ENCODE results near the gene HDLBP. TPM values are rescaled to one million over a fixed set of nuclear protein-coding genes. Genes with fewer than 3 reads are reported as not detected.

HDLBP gene
- total and polyA plus RNA-seq, 8 donors: 273 to 996 (median 749) TPM

DNA sequence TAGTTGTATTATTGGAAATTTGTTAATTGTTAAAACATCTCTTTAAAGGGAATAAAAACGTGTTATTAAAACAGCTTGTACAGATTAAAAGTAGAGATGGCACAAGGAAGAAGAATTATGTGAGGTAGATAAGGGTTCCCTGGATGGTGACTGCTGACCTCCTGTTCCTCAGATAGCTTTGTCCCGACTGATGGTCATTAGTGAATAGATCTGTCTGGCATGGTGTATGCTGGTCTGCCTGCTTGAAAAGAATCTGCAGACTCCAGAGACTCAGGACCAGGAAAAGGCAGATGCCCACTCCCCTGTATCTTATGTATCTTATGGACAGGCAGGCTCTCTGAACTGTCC is 35.0 kb upstream of the HDLBP start:
- Histone ChIP-seq H3K4me1 (peaks cover 15 to 33% (median 32%) of the 10 kb centered on the region in 3 donors), H3K36me3 (peaks cover 8 to 80% (median 40%) of the 10 kb centered on the region in 3 donors), H3K4me3 (no peak overlapping the region), H3K9me3 (no peaks in the 10 kb centered on the region), H3K27me3 (no peaks in the 10 kb centered on the region), H3K27ac (peak overlapping the region in 2 of 4 donors; percentile 50 to 60)
- intact Hi-C loops (cut with DNase I): no loop called here
- ATAC-seq (no peak), DNase-seq (no peak), FAIRE-seq (no peak)
- TF ChIP-seq, protein P1, sequence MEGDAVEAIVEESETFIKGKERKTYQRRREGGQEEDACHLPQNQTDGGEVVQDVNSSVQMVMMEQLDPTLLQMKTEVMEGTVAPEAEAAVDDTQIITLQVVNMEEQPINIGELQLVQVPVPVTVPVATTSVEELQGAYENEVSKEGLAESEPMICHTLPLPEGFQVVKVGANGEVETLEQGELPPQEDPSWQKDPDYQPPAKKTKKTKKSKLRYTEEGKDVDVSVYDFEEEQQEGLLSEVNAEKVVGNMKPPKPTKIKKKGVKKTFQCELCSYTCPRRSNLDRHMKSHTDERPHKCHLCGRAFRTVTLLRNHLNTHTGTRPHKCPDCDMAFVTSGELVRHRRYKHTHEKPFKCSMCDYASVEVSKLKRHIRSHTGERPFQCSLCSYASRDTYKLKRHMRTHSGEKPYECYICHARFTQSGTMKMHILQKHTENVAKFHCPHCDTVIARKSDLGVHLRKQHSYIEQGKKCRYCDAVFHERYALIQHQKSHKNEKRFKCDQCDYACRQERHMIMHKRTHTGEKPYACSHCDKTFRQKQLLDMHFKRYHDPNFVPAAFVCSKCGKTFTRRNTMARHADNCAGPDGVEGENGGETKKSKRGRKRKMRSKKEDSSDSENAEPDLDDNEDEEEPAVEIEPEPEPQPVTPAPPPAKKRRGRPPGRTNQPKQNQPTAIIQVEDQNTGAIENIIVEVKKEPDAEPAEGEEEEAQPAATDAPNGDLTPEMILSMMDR (IDR thresholded peaks at IDR 0.05): no peak
- WGBS, 2 donors: 35 to 44% methylated on average over 2 of the region's 2 CpGs

GRCh38 chr2:241349941-241350340 is 34.5 kb upstream of the HDLBP start:
- WGBS, 2 donors: 91 to 94% methylated on average over 8 of the region's 8 CpGs
- peaks cover 15 to 32% (median 30%) of the 10 kb centered on the region in 3 donors for H3K4me1 ChIP-seq
- no peak for DNase-seq
- TF ChIP-seq, protein P1 (IDR thresholded peaks at IDR 0.05): no peak
- peaks cover 8 to 86% (median 42%) of the 10 kb centered on the region in 3 donors for H3K36me3 ChIP-seq
- H3K4me3 ChIP-seq: no peak overlapping the region
- peak overlapping the region in 1 of 4 donors; percentile 50 for H3K27ac ChIP-seq
- no peak for ATAC-seq
- no peak for FAIRE-seq
- H3K9me3 ChIP-seq: no peaks in the 10 kb centered on the region
- no peaks in the 10 kb centered on the region for H3K27me3 ChIP-seq
- intact Hi-C loops (cut with DNase I): no loop called here

- no peaks in the 10 kb centered on the region for H3K27me3 ChIP-seq
- TF ChIP-seq, protein P1 (IDR thresholded peaks at IDR 0.05): no peak
- peaks cover 19 to 84% (median 64%) of the 10 kb centered on the region in 3 donors for H3K36me3 ChIP-seq
- 85 to 86% methylated on average over 9 of the region's 9 CpGs for WGBS, 2 donors
- no peak for DNase-seq
- no peaks in the 10 kb centered on the region for H3K9me3 ChIP-seq
- H3K4me1 ChIP-seq: peaks cover 0 to 12% (median 5%) of the 10 kb centered on the region in 3 donors
- no peak for FAIRE-seq
- no peak for ATAC-seq
- no peak overlapping the region for H3K4me3 ChIP-seq
- H3K27ac ChIP-seq: no peak overlapping the region
- intact Hi-C loops (cut with DNase I): no loop called here
Observed at GRCh38 chr2:241344925-241345651, 29.6 kb upstream of the HDLBP start.

DNA sequence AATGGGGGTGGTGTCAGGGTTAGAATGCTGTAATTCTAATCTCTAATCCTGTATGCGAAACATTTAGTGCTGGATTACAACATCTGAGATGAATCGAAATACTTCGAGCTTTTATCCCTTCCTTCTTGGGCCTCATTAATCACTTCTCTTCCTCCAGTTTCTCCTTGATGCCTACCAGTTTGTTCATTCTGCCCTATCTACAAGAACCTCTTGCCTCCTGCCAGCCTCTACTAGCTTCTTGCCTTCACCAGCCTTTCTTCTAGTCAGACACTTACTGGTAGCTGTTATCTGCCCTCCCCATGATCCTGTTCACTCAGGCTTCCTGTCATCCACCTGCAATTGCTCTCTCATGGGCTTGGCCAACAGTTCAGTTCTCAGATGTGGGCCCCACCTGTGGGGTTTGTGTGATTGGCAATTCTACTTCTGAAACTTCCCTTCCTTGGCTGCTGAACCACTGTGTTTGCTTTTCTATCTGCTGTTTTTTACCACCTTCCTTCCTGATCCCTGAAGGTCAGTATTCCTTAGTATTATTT is 25.2 kb upstream of the HDLBP start:
- peak overlapping the region in 1 of 4 donors; percentile 15 for H3K27ac ChIP-seq
- peaks cover 6 to 19% (median 9%) of the 10 kb centered on the region in 3 donors for H3K4me1 ChIP-seq
- TF ChIP-seq, protein P1 (IDR thresholded peaks at IDR 0.05): no peak
- no peaks in the 10 kb centered on the region for H3K9me3 ChIP-seq
- 59 to 62% methylated on average over 3 of the region's 3 CpGs for WGBS, 2 donors
- no peak for DNase-seq
- H3K27me3 ChIP-seq: no peaks in the 10 kb centered on the region
- intact Hi-C loops (cut with DNase I): no loop called here
- peak in 3 of 4 donors; percentile 12 to 41 (median 26) for ATAC-seq
- peaks cover 11 to 72% (median 32%) of the 10 kb centered on the region in 3 donors for H3K36me3 ChIP-seq
- no peak overlapping the region for H3K4me3 ChIP-seq
- no peak for FAIRE-seq

Measured in pancreas (tissue), 10 donors.